Measurements from ENCODE around the gene NUMB. TPM values are rescaled to one million over a fixed set of nuclear protein-coding genes. Genes with fewer than 3 reads are reported as not detected.

The NUMB gene
- total and polyA plus RNA-seq, 4 donors, result 39.4 to 100 (median 87.8) TPM

- H3K9me3 ChIP-seq (ENCODE audit: control insufficient read depth in 4 of 4, insufficient read depth in 3 of 4, low read length in 3 of 4), result no peaks in the 10 kb centered on the region
- WGBS, 2 donors, result 58 to 64% methylated on average over 18 of the region's 18 CpGs
- no peak overlapping the region for H3K9ac ChIP-seq (ENCODE audit: insufficient read depth in 1 of 2, low read length in 2 of 2)
- H3K4me1 ChIP-seq (ENCODE audit: control insufficient read depth in 5 of 5, insufficient read depth in 5 of 5, low read length in 5 of 5), result peaks cover 0 to 2% (median 0%) of the 10 kb centered on the region in 5 donors
- DNase-seq, result peak in 2 of 3 donors; percentile 81 to 84
- no peaks in the 10 kb centered on the region for H3K36me3 ChIP-seq (ENCODE audit: control insufficient read depth in 4 of 4, insufficient read depth in 4 of 4, low read length in 4 of 4)
- TF ChIP-seq, protein P1, sequence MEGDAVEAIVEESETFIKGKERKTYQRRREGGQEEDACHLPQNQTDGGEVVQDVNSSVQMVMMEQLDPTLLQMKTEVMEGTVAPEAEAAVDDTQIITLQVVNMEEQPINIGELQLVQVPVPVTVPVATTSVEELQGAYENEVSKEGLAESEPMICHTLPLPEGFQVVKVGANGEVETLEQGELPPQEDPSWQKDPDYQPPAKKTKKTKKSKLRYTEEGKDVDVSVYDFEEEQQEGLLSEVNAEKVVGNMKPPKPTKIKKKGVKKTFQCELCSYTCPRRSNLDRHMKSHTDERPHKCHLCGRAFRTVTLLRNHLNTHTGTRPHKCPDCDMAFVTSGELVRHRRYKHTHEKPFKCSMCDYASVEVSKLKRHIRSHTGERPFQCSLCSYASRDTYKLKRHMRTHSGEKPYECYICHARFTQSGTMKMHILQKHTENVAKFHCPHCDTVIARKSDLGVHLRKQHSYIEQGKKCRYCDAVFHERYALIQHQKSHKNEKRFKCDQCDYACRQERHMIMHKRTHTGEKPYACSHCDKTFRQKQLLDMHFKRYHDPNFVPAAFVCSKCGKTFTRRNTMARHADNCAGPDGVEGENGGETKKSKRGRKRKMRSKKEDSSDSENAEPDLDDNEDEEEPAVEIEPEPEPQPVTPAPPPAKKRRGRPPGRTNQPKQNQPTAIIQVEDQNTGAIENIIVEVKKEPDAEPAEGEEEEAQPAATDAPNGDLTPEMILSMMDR (IDR thresholded peaks at IDR 0.05; ENCODE audit: control extremely low read depth, extremely low read depth), result peak; percentile 72
- no peaks in the 10 kb centered on the region for H3K27me3 ChIP-seq (ENCODE audit: control insufficient read depth in 3 of 3, insufficient read depth in 3 of 3, low read length in 2 of 3)
- ATAC-seq (ENCODE audit: insufficient read depth, low FRiP score), result peak; percentile 74
- H3K27ac ChIP-seq (ENCODE audit: low read depth in 1 of 2, low read length in 1 of 2), result no peak overlapping the region
- H3K4me3 ChIP-seq, result no peak overlapping the region
These were observed 14.1 kb upstream of the NUMB start for GRCh38 chr14:73472185-73473114.

GRCh38 chr14:73471582-73472184, 13.3 kb upstream of the NUMB start:
- no peaks in the 10 kb centered on the region for H3K9me3 ChIP-seq (ENCODE audit: control insufficient read depth in 4 of 4, insufficient read depth in 3 of 4, low read length in 3 of 4)
- WGBS, 2 donors, result 75 to 81% methylated on average over 6 of the region's 6 CpGs
- no peak overlapping the region for H3K27ac ChIP-seq (ENCODE audit: low read depth in 1 of 2, low read length in 1 of 2)
- TF ChIP-seq, protein P1 (IDR thresholded peaks at IDR 0.05; ENCODE audit: control extremely low read depth, extremely low read depth), result no peak
- ATAC-seq (ENCODE audit: insufficient read depth, low FRiP score) (no peak), DNase-seq (no peak)
- H3K4me3 ChIP-seq, result no peak overlapping the region
- peaks cover 0 to 3% (median 0%) of the 10 kb centered on the region in 5 donors for H3K4me1 ChIP-seq (ENCODE audit: control insufficient read depth in 5 of 5, insufficient read depth in 5 of 5, low read length in 5 of 5)
- H3K9ac ChIP-seq (ENCODE audit: insufficient read depth in 1 of 2, low read length in 2 of 2), result no peak overlapping the region
- H3K36me3 ChIP-seq (ENCODE audit: control insufficient read depth in 4 of 4, insufficient read depth in 4 of 4, low read length in 4 of 4), result no peaks in the 10 kb centered on the region
- no peaks in the 10 kb centered on the region for H3K27me3 ChIP-seq (ENCODE audit: control insufficient read depth in 3 of 3, insufficient read depth in 3 of 3, low read length in 2 of 3)

DNA sequence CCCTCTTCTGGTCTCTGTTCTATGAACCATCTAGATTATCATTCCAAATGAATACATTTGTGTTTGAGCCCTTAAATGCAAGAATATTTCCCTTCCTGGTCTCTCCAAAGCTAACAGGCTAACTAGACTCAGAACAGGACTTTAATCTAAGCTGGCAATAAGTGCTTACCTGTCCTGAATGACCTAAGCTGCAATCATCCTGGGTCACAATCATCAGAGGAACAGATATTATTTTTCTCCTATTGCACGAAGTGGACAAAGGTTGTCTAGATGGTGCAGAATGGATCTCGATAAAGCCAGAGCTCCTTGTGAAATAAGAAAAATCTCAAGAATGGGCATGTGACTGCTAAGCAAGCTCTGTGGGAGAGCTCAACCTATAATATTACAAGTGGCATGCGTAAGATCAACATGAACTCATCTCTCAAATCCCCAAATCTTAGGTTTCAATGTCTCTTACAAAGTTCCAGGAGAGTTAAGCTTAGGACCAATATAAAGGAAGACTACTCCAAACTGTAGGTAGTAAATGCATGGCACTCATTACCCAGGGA, 10.6 kb upstream of the NUMB start:
- 69 to 91% methylated on average over 3 of the region's 3 CpGs for WGBS, 2 donors
- no peak for DNase-seq
- Histone ChIP-seq H3K27ac (ENCODE audit: low read depth in 1 of 2, low read length in 1 of 2) (no peak overlapping the region), H3K4me3 (no peak overlapping the region), H3K36me3 (ENCODE audit: control insufficient read depth in 4 of 4, insufficient read depth in 4 of 4, low read length in 4 of 4) (no peaks in the 10 kb centered on the region), H3K27me3 (ENCODE audit: control insufficient read depth in 3 of 3, insufficient read depth in 3 of 3, low read length in 2 of 3) (no peaks in the 10 kb centered on the region), H3K4me1 (ENCODE audit: control insufficient read depth in 5 of 5, insufficient read depth in 5 of 5, low read length in 5 of 5) (peaks cover 0 to 3% (median 0%) of the 10 kb centered on the region in 5 donors), H3K9me3 (ENCODE audit: control insufficient read depth in 4 of 4, insufficient read depth in 3 of 4, low read length in 3 of 4) (no peaks in the 10 kb centered on the region), H3K9ac (ENCODE audit: insufficient read depth in 1 of 2, low read length in 2 of 2) (no peak overlapping the region)
- ATAC-seq (ENCODE audit: insufficient read depth, low FRiP score), result no peak
- TF ChIP-seq, protein P1 (IDR thresholded peaks at IDR 0.05; ENCODE audit: control extremely low read depth, extremely low read depth), result no peak
